ENCODE measurements around the gene ANGPT4. TPM values are rescaled to one million over a fixed set of nuclear protein-coding genes. Genes with fewer than 3 reads are reported as not detected.
"Not testable (repeated sequence)": the region's sequence is repeated elsewhere in the genome, so short reads cannot be mapped to it uniquely, and the experiment has no call there.

Gene ANGPT4
- total and polyA plus RNA-seq, 2 of the 13 experiments (the other 11 are each of a cell fraction or from before 2014, with no cell fraction given): not detected

GRCh38 chr20:828987-829386 is 87.1 kb downstream of the ANGPT4 start (continued):
- TF ChIP-seq, protein P1, sequence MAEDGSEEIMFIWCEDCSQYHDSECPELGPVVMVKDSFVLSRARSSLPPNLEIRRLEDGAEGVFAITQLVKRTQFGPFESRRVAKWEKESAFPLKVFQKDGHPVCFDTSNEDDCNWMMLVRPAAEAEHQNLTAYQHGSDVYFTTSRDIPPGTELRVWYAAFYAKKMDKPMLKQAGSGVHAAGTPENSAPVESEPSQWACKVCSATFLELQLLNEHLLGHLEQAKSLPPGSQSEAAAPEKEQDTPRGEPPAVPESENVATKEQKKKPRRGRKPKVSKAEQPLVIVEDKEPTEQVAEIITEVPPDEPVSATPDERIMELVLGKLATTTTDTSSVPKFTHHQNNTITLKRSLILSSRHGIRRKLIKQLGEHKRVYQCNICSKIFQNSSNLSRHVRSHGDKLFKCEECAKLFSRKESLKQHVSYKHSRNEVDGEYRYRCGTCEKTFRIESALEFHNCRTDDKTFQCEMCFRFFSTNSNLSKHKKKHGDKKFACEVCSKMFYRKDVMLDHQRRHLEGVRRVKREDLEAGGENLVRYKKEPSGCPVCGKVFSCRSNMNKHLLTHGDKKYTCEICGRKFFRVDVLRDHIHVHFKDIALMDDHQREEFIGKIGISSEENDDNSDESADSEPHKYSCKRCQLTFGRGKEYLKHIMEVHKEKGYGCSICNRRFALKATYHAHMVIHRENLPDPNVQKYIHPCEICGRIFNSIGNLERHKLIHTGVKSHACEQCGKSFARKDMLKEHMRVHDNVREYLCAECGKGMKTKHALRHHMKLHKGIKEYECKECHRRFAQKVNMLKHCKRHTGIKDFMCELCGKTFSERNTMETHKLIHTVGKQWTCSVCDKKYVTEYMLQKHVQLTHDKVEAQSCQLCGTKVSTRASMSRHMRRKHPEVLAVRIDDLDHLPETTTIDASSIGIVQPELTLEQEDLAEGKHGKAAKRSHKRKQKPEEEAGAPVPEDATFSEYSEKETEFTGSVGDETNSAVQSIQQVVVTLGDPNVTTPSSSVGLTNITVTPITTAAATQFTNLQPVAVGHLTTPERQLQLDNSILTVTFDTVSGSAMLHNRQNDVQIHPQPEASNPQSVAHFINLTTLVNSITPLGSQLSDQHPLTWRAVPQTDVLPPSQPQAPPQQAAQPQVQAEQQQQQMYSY (CRISPR knock-in tag; IDR thresholded peaks at IDR 0.05): no peak
- no peak for TF ChIP-seq HMGXB4 (CRISPR knock-in tag; IDR thresholded peaks at IDR 0.05; ENCODE audit: borderline replicate concordance in 1 of 2, low read depth in 1 of 2)
- TF ChIP-seq BRF2 (CRISPR knock-in tag; IDR thresholded peaks at IDR 0.05): no peak
- no peak for TF ChIP-seq CC2D1A (CRISPR knock-in tag; IDR thresholded peaks at IDR 0.05)
- no peak for TF ChIP-seq ZNF616 (CRISPR knock-in tag; IDR thresholded peaks at IDR 0.05; ENCODE audit: low read depth)
- no peak for TF ChIP-seq PLRG1 (conservative IDR thresholded peaks at IDR 0.05)
- no peak for TF ChIP-seq SOX13 (IDR thresholded peaks at IDR 0.05)
- no peak for TF ChIP-seq SOX13 (CRISPR knock-in tag; conservative IDR thresholded peaks at IDR 0.05 in 1 of 2, IDR thresholded peaks at IDR 0.05 in 1 of 2)

GRCh38 chr20:827981-828380 is 88.2 kb downstream of the ANGPT4 start:
- H3K79me2 ChIP-seq (ENCODE audit: insufficient read depth, low read length); H3K27me3 ChIP-seq (ENCODE audit: control insufficient read depth in 1 of 2, insufficient read depth in 2 of 2, low read length in 2 of 2); H4K20me1 ChIP-seq (ENCODE audit: insufficient read depth, low read length); BruUV-seq (replicated peaks); intact Hi-C loops (cut with micrococcal nuclease; ENCODE audit: unreplicated experiment); H3K27ac ChIP-seq (ENCODE audit: extremely low read length, insufficient read depth, low read length); H3K4me1 ChIP-seq (ENCODE audit: insufficient read depth, low read length); H2AFZ ChIP-seq (ENCODE audit: low read length); DNase-seq (ENCODE audit: low spot score); POLR2A ChIA-PET; ATAC-seq; H3K4me3 ChIP-seq (replicated peaks in 1 of 3; ENCODE audit: insufficient read depth in 1 of 3, low read depth in 2 of 3, low read length in 3 of 3); H3K9ac ChIP-seq (ENCODE audit: insufficient read depth, low read depth, low read length); H3K36me3 ChIP-seq (replicated peaks in 1 of 2; ENCODE audit: control insufficient read depth in 1 of 2, insufficient read depth in 2 of 2, low read length in 2 of 2); FAIRE-seq; H3K9me3 ChIP-seq (ENCODE audit: low read length); H3K4me2 ChIP-seq (ENCODE audit: low read depth, low read length); CTCF ChIA-PET (ENCODE audit: low intra/inter-chr PET ratio, low total read pairs); in situ Hi-C loops (cut with HindIII; ENCODE audit: extremely low pct_ligation_motif_present, low pct_unique_long_range_greater_than_20kb): not testable (repeated sequence)
- WGBS (ENCODE audit: low lambda C conversion rate): 40% methylated on average over 8 of the region's 8 CpGs
